GM12875 (cell line): ENCODE results near the gene SRGAP1.

Source experiments
- H3K4me3 ChIP-seq: one replicate; pipeline ENCODE4 v1.5.1; 2011; ENCODE audit warnings: low read depth, low read length, control low read depth
- TF ChIP-seq, protein P1 (sequence below): IDR thresholded peaks from 2 replicates; pipeline ENCODE4 v1.5.1; 2011; ENCODE audit warnings: low read depth, mild to moderate bottlenecking, control low read depth, inconsistent platforms, low read length, moderate library complexity, borderline replicate concordance; ENCODE audit not compliant: insufficient read depth

The SRGAP1 gene

GRCh38 chr12:63963868-63964267 is 119.4 kb downstream of the SRGAP1 start:
- TF ChIP-seq, protein P1, sequence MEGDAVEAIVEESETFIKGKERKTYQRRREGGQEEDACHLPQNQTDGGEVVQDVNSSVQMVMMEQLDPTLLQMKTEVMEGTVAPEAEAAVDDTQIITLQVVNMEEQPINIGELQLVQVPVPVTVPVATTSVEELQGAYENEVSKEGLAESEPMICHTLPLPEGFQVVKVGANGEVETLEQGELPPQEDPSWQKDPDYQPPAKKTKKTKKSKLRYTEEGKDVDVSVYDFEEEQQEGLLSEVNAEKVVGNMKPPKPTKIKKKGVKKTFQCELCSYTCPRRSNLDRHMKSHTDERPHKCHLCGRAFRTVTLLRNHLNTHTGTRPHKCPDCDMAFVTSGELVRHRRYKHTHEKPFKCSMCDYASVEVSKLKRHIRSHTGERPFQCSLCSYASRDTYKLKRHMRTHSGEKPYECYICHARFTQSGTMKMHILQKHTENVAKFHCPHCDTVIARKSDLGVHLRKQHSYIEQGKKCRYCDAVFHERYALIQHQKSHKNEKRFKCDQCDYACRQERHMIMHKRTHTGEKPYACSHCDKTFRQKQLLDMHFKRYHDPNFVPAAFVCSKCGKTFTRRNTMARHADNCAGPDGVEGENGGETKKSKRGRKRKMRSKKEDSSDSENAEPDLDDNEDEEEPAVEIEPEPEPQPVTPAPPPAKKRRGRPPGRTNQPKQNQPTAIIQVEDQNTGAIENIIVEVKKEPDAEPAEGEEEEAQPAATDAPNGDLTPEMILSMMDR, result no peak

GRCh38 chr12:63964301-63964700 is 119.8 kb downstream of the SRGAP1 start:
- no peak overlapping the region for H3K4me3 ChIP-seq
- TF ChIP-seq, protein P1, result no peak

More at GRCh38 chr12:63963868-63964267, 119.4 kb downstream of the SRGAP1 start:
- H3K4me3 ChIP-seq, result no peak overlapping the region

GRCh38 chr12:63965936-63966605 is 121.6 kb downstream of the SRGAP1 start:
- H3K4me3 ChIP-seq, result no peak overlapping the region
- TF ChIP-seq, protein P1, result no peak

DNA sequence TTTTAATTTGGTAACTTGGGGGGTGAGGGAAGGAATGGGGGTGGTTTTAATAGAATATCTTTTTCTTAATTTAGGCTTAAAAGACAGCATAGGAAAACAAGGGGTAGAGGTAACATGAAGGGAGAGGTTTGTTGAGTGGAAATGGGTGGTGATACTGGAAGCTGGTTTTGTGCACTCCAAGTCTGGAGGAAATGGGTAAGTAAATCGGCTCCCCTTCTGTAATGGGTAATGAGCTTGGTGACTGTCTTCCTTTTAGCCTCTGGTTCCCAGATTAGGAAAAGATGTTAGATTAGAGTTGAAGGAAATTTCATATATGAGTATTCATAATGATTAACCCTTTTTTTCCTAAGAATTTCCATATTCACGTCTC is 122.1 kb downstream of the SRGAP1 start:
- TF ChIP-seq, protein P1, result no peak
- no peak overlapping the region for H3K4me3 ChIP-seq

GRCh38 chr12:63967358-63968145 is 123.1 kb downstream of the SRGAP1 start:
- H3K4me3 ChIP-seq, result no peak overlapping the region
- TF ChIP-seq, protein P1, result no peak

DNA sequence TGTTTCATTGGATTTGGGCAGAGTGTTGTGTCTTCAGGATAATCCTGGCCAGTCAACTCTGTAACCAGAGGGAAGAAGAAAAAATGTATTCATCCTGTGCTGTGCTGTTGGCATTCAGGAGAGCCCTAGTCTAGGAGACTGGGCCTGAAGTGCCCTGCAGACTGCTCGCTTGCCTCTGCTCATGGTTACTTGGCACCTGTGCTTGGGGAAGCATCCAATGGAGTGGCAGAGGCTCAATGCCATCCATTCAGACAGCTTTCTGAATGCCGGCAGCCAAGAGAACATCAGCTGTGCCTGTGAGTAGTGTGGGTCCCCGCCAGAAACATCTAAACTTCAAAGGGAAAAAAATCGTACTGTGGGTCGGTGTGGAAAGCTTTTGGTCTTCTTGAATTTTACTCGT is 124.2 kb downstream of the SRGAP1 start:
- TF ChIP-seq, protein P1, result no peak
- H3K4me3 ChIP-seq, result no peak overlapping the region
